Gastrocnemius medialis (tissue), 4 donors: Measurements from ENCODE around the gene COL21A1.

Experiments
- POLR2A ChIP-seq, 2 donors: fragments of 450-650 bp; IDR thresholded peaks; one replicate each; pipeline ENCODE4 v1.6.1; 2017; ENCODE audit warnings: antibody characterized with exemption in 2 of 2, mild to moderate bottlenecking in 2 of 2, moderate library complexity in 2 of 2
- TF ChIP-seq, protein P1 (sequence below), 5 experiments: fragments of 450-650 bp in 3 of 5; fragments of 200-600 bp in 2 of 5; sonication (generic) in 2 of 5; IDR thresholded peaks in 4 of 5; conservative IDR thresholded peaks in 1 of 5; 1 replicate in 4 of 5; 2 replicates in 1 of 5; pipeline ENCODE4 v1.5.1; 2016 to 2019; ENCODE audit warnings: antibody characterized with exemption in 5 of 5, mild to moderate bottlenecking in 3 of 5, moderate library complexity in 3 of 5

DNA sequence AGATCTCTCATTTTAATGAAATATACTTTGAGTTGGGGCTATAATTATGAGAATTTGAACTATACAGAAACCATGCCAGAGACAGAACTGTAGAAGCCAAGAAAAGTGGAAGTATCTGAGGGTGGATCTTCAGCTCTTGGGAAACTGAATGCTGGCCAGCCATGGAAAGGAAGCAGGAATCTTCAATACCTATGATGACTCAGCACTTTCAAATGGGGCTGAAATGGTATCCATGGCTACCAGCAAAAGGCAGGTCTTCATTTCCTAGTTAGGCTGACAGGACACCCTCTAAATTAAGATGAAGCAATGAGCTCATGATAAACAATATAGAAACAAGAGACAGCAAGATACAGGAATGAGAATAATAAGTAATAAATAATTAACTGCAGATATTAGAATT lies 171.3 kb downstream of the COL21A1 start:
- TF ChIP-seq, protein P1, sequence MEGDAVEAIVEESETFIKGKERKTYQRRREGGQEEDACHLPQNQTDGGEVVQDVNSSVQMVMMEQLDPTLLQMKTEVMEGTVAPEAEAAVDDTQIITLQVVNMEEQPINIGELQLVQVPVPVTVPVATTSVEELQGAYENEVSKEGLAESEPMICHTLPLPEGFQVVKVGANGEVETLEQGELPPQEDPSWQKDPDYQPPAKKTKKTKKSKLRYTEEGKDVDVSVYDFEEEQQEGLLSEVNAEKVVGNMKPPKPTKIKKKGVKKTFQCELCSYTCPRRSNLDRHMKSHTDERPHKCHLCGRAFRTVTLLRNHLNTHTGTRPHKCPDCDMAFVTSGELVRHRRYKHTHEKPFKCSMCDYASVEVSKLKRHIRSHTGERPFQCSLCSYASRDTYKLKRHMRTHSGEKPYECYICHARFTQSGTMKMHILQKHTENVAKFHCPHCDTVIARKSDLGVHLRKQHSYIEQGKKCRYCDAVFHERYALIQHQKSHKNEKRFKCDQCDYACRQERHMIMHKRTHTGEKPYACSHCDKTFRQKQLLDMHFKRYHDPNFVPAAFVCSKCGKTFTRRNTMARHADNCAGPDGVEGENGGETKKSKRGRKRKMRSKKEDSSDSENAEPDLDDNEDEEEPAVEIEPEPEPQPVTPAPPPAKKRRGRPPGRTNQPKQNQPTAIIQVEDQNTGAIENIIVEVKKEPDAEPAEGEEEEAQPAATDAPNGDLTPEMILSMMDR (IDR thresholded peaks at IDR 0.05 in 4 of 5, conservative IDR thresholded peaks at IDR 0.05 in 1 of 5), result no peak
- no peak for TF ChIP-seq POLR2A (IDR thresholded peaks at IDR 0.05)
